ENCODE data around the gene SLC10A3.
"Not testable (repeated sequence)": the region's sequence is repeated elsewhere in the genome, so short reads cannot be mapped to it uniquely, and the experiment has no call there.

GRCh38 chrX:154501423-154501822 lies 11.0 kb upstream of the SLC10A3 start:
- TF ChIP-seq CTCF, POLR2A (IDR thresholded peaks at IDR 0.05): not testable (repeated sequence)
